HTERT RPE-1 (cell line): ENCODE measurements around the gene FAM107B.

Source experiments
- in situ Hi-C: fragments of 300-500 bp; cut with MboI; formaldehyde crosslinking; loops from 4 replicates; pipeline ENCODE4 v1.14.3; 2020; ENCODE audit warnings: low sequenced_read_pairs

The FAM107B gene

GRCh38 chr10:14543046-14543903, 231.4 kb downstream of the FAM107B start:
- in situ Hi-C loops: no loop called here

- in situ Hi-C loops: no loop called here
Measured at GRCh38 chr10:14541379-14541778, 233.3 kb downstream of the FAM107B start.

- in situ Hi-C loops: no loop called here
Measured at GRCh38 chr10:14540611-14541010, 234.1 kb downstream of the FAM107B start.

- in situ Hi-C loops: no loop called here
Measured at GRCh38 chr10:14540062-14540461, 234.6 kb downstream of the FAM107B start.

GRCh38 chr10:14539176-14539575, 235.5 kb downstream of the FAM107B start:
- in situ Hi-C loops: no loop called here

- in situ Hi-C loops: no loop called here
Measured at GRCh38 chr10:14536241-14537213, 238.2 kb downstream of the FAM107B start.

GRCh38 chr10:14535457-14536130, 239.1 kb downstream of the FAM107B start:
- in situ Hi-C loops: no loop called here

GRCh38 chr10:14534152-14534551, 240.5 kb downstream of the FAM107B start:
- in situ Hi-C loops: no loop called here

- in situ Hi-C loops: no loop called here
Measured at GRCh38 chr10:14533295-14533694, 241.4 kb downstream of the FAM107B start.

GRCh38 chr10:14532473-14533251, 242.0 kb downstream of the FAM107B start:
- in situ Hi-C loops: no loop called here

GRCh38 chr10:14531974-14532373, 242.7 kb downstream of the FAM107B start:
- in situ Hi-C loops: no loop called here

GRCh38 chr10:14530465-14530864, 244.2 kb downstream of the FAM107B start:
- in situ Hi-C loops: no loop called here

GRCh38 chr10:14529351-14529750, 245.3 kb downstream of the FAM107B start:
- in situ Hi-C loops: no loop called here

GRCh38 chr10:14528450-14528849, 246.2 kb downstream of the FAM107B start:
- in situ Hi-C loops: no loop called here

- in situ Hi-C loops: no loop called here
Measured at GRCh38 chr10:14527915-14528314, 246.8 kb downstream of the FAM107B start.

- in situ Hi-C loops: no loop called here
Measured at GRCh38 chr10:14527134-14527844, 247.4 kb downstream of the FAM107B start.

- in situ Hi-C loops: no loop called here
Measured at GRCh38 chr10:14526326-14526725, 248.4 kb downstream of the FAM107B start.

- in situ Hi-C loops: no loop called here
Measured at GRCh38 chr10:14524691-14525324, 249.9 kb downstream of the FAM107B start.

GRCh38 chr10:14523286-14523685, 251.4 kb downstream of the FAM107B start:
- in situ Hi-C loops: no loop called here
